ENCODE results near the gene MAP4. TPM values are rescaled to one million over a fixed set of nuclear protein-coding genes. Genes with fewer than 3 reads are reported as not detected.

MAP4 gene
- total RNA-seq, 1 donor from 2014 or later = 166 TPM

DNA sequence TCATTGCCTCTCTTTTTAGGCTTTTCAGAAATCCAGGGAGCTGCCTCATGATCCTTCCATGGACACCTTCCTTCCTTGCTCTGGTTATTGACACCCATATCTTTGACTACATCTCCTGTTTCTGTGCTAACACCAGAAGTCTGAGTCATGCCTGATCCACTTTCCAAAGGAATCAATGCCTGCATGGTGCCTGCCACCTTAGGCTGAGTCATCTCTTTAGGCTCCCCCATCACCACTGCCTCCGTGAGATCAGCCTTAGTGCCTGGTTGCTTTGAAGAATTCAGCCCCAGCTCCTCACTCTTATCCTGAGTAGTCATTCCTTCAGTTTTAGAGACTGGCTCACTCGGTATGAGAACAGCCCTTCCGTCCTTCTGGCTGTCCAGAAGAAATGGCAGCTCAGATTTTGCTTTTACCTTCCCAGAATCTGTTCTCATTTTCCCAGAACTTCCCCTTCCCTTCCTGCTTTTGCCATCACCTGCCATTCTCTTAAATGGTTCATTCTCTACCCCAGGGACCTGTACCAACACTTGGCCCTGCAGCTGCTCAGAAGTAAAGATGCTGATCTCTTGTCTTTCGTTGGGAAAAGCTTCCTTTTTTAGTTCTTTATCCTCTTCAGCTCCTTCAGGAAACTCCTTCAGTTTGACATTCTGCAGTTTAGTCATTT lies 105.3 kb downstream of the MAP4 start:
- DNase-seq (no peak), ATAC-seq (no peak)
- Histone ChIP-seq H3K27me3 (ENCODE audit: low read depth) (no peaks in the 10 kb centered on the region), H3K4me3 (no peak overlapping the region), H3K4me1 (no peaks in the 10 kb centered on the region), H3K27ac (no peak overlapping the region), H3K9me3 (no peaks in the 10 kb centered on the region), H3K36me3 (peaks cover 73% of the 10 kb centered on the region)
- TF ChIP-seq, protein P1, sequence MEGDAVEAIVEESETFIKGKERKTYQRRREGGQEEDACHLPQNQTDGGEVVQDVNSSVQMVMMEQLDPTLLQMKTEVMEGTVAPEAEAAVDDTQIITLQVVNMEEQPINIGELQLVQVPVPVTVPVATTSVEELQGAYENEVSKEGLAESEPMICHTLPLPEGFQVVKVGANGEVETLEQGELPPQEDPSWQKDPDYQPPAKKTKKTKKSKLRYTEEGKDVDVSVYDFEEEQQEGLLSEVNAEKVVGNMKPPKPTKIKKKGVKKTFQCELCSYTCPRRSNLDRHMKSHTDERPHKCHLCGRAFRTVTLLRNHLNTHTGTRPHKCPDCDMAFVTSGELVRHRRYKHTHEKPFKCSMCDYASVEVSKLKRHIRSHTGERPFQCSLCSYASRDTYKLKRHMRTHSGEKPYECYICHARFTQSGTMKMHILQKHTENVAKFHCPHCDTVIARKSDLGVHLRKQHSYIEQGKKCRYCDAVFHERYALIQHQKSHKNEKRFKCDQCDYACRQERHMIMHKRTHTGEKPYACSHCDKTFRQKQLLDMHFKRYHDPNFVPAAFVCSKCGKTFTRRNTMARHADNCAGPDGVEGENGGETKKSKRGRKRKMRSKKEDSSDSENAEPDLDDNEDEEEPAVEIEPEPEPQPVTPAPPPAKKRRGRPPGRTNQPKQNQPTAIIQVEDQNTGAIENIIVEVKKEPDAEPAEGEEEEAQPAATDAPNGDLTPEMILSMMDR (IDR thresholded peaks at IDR 0.05) = no peak
- intact Hi-C loops (cut with DNase I) = no loop called here

DNA sequence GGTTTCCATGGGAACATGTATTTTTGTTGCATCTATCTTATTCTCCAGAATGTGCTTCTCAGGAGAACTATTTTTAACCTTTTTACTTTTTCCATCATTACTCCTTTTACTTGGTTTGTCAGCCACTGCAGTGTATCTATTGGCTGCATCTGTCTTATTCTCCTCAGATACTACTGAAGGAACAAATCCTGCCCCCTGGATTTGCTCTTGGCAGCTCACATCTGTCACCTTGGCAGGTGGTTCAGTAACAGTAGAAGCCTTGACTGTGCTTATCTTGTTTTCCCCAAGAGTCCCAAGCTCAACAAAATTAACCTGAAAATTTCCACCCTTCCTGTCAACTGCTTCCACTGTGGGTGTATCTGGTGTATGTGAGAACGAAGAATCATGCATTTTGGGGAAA lies 106.0 kb downstream of the MAP4 start:
- intact Hi-C loops (cut with DNase I) = no loop called here
- no peak for DNase-seq
- H3K4me3 ChIP-seq = no peak overlapping the region
- peaks cover 69% of the 10 kb centered on the region for H3K36me3 ChIP-seq
- ATAC-seq = no peak
- H3K4me1 ChIP-seq = no peaks in the 10 kb centered on the region
- H3K27ac ChIP-seq = no peak overlapping the region
- H3K27me3 ChIP-seq (ENCODE audit: low read depth) = no peaks in the 10 kb centered on the region
- no peaks in the 10 kb centered on the region for H3K9me3 ChIP-seq
- TF ChIP-seq, protein P1 (IDR thresholded peaks at IDR 0.05) = no peak

DNA sequence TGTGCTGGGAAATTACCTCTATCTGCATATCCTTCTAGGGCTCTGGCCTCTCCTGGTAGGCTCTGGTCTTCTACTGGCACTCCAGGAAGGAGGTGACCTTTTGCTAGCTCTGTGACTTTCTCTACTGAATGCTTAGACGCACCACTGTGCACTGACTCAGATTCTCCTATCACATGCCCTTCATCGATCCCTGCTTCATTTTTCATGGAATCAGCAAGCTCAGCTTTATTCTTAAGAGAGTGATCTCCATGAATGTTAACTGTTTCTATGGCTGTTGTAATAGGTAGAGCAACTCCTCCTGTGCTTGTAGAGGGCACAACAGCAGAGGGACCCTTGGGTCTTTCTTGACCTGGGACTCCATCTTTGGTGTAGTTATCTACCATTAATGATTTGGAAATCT lies 106.6 kb downstream of the MAP4 start:
- no peaks in the 10 kb centered on the region for H3K4me1 ChIP-seq
- no peaks in the 10 kb centered on the region for H3K27me3 ChIP-seq (ENCODE audit: low read depth)
- peaks cover 68% of the 10 kb centered on the region for H3K36me3 ChIP-seq
- H3K27ac ChIP-seq = no peak overlapping the region
- intact Hi-C loops (cut with DNase I) = no loop called here
- no peak overlapping the region for H3K4me3 ChIP-seq
- ATAC-seq (no peak), DNase-seq (no peak)
- H3K9me3 ChIP-seq = no peaks in the 10 kb centered on the region
- TF ChIP-seq, protein P1 (IDR thresholded peaks at IDR 0.05) = no peak

DNA sequence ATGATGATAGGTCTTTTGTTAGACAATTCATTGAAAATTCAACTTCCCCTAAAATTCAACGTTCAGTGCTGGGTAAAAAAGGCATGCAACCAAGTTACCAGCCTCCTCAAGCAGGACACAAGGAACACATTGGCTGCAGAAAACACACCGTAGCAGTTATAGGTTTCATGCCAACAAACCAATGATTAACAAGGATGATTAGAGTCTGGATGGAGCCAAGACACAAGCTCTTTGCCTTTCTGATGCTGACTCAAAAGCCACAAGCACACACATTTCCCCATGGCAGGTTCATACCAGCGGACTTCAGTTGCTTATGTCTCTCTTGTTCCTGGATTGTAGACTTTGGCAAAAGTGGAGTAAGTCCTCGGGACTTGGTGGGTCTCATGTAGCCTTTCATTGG lies 107.5 kb downstream of the MAP4 start:
- Histone ChIP-seq H3K9me3 (no peaks in the 10 kb centered on the region), H3K36me3 (peaks cover 61% of the 10 kb centered on the region), H3K27ac (no peak overlapping the region), H3K4me1 (no peaks in the 10 kb centered on the region), H3K4me3 (no peak overlapping the region), H3K27me3 (ENCODE audit: low read depth) (no peaks in the 10 kb centered on the region)
- TF ChIP-seq, protein P1 (IDR thresholded peaks at IDR 0.05) = no peak
- DNase-seq (no peak), ATAC-seq (no peak)
- intact Hi-C loops (cut with DNase I) = no loop called here

DNA sequence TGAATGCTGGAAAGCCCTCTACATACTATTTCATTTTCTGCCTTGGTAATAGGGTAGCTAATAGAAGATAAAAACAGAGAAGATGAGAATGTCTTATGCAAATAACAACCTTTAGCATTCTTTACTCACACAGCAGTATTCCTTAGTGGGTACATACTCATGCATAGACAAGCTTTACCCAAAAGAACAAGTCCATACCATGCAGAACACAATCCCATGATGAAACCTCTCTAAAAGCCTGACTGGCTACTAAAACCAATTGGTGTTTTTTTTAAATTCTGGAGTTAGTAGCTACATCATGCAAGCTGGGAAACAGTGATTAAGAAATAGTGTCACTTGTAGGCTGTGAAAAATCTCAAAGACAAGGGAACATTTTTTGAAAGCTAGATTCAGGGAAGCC lies 108.4 kb downstream of the MAP4 start:
- no peaks in the 10 kb centered on the region for H3K4me1 ChIP-seq
- H3K27ac ChIP-seq = no peak overlapping the region
- no peaks in the 10 kb centered on the region for H3K27me3 ChIP-seq (ENCODE audit: low read depth)
- DNase-seq (no peak), ATAC-seq (no peak)
- intact Hi-C loops (cut with DNase I) = no loop called here
- H3K9me3 ChIP-seq = no peaks in the 10 kb centered on the region
- peaks cover 58% of the 10 kb centered on the region for H3K36me3 ChIP-seq
- no peak overlapping the region for H3K4me3 ChIP-seq
- TF ChIP-seq, protein P1 (IDR thresholded peaks at IDR 0.05) = no peak
